Ovary (tissue), 9 donors: Measurements from ENCODE around the gene MAPKAP1. TPM values are rescaled to one million over a fixed set of nuclear protein-coding genes. Genes with fewer than 3 reads are reported as not detected.

ENCODE experiments used
- DNase-seq, 5 donors: peaks; one replicate each; pipeline ENCODE4 v3.0.0-alpha.2; 2019 to 2020
- H3K27ac ChIP-seq, 2 donors: fragments of 200-600 bp; one replicate each; pipeline versions ENCODE4 v1.5.1 to v1.8.0; 2019 to 2022
- H3K27me3 ChIP-seq: fragments of 200-600 bp; one replicate; pipeline ENCODE4 v1.8.0; 2022
- H3K36me3 ChIP-seq: fragments of 200-600 bp; sonication (generic); one replicate; pipeline ENCODE4 v1.5.1; 2019
- H3K4me1 ChIP-seq: one replicate; pipeline ENCODE4 v1.8.1; 2013; ENCODE audit warnings: mild to moderate bottlenecking, moderate library complexity; ENCODE audit not compliant: insufficient read depth
- H3K4me3 ChIP-seq: fragments of 200-600 bp; sonication (generic); one replicate; pipeline ENCODE4 v1.5.1; 2017
- H3K9me3 ChIP-seq, 2 donors: fragments of 200-600 bp in 1 of 2; sonication (generic) in 1 of 2; one replicate each; pipeline versions ENCODE4 v1.5.1 to v1.8.1; 2013 to 2019; ENCODE audit warnings: mild to moderate bottlenecking in 1 of 2, moderate library complexity in 1 of 2
- EP300 ChIP-seq: sonication (generic); formaldehyde crosslinking; IDR thresholded peaks from one replicate; pipeline ENCODE4 v1.6.1; 2017; ENCODE audit warnings: antibody characterized with exemption
- POLR2A ChIP-seq: fragments of 450-650 bp; IDR thresholded peaks from one replicate; pipeline ENCODE4 v1.6.1; 2017; ENCODE audit warnings: antibody characterized with exemption, mild to moderate bottlenecking, moderate library complexity
- WGBS, 3 donors: extraction: QIAGEN DNeasy Blood & Tissue Kit in 1 of 3; methylation state at CpG; one replicate each; pipeline versions ENCODE4 v1.1.5 to v1.1.7; 2013 to 2017; 5-methylcytosine and 5-hydroxymethylcytosine counted together
- intact Hi-C, 4 donors: fragments of 100-400 bp; cut with DNase I; formaldehyde crosslinking; loops; one replicate each; pipeline versions ENCODE4 v1.11.0 to v1.15.1; 2022 to 2023
- polyA plus RNA-seq, 2 donors: library from polyadenylated mRNA; stranded (reverse); fragments of 200-250 nt in 1 of 2; fragments of 350-450 nt in 1 of 2; fragmentation: Illumina TruSeq in 1 of 2; extraction: RNeasy Lipid Tissue Mini Kit (QIAGEN cat#74804) in 1 of 2; gene quantifications; one replicate each; pipeline ENCODE4 v1.2.3, GENCODE V29; 2013 to 2014
- total RNA-seq, 7 donors: library from RNA; depleted of rRNA in 2 of 7; stranded (reverse); fragments of >200 nt in 2 of 7; fragmentation: NEBNext Ultra II Directional in 3 of 7; extraction: Animal tissue kit (Norgen Biotek cat#: 25700) in 3 of 7; gene quantifications; one replicate each; pipeline versions ENCODE4 v1.1.0 to v1.2.4, GENCODE V29; 2016 to 2023
- TF ChIP-seq, protein P1 (sequence below), 3 donors: fragments of 450-650 bp in 2 of 3; fragments of 200-600 bp in 1 of 3; IDR thresholded peaks; one replicate each; pipeline versions ENCODE4 v1.5.1 to v1.8.0; 2016 to 2022; ENCODE audit warnings: antibody characterized with exemption in 3 of 3, mild to moderate bottlenecking in 1 of 3
- donor health status: DM: no; HTN: no; CAD: no; lungs with moderate emphysema.
- donor health status: DM: no; HTN: no; CAD: no.
- donor health status: Bipolar disorder and iron deficiency.
- donor health status: DM: yes; HTN: yes; CAD: no.
- donor health status: DM: no; HTN: no; CAD: no.
- donor health status: DM: yes; HTN: yes; CAD: no.

Gene MAPKAP1
- total and polyA plus RNA-seq, 9 donors, result 43.3 to 86.5 (median 50.2) TPM

DNA sequence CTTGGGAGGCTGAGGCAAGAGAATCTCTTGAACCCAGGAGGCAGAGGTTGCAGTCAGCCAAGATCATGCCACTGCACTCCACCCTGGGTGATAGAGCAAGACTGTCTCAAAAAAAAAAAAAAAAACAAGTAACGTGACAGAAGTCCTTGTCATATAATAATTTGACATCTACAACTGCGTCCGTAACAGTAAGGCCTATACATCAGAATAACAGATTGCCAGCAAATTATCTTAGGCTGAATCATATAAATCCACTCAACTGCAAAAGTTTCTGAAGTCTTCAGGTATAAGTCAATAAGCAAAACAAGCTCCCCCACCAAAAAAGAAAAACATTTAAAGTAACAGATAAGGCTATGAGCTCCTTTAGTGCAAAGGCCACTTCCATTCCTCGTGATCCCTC lies 3.3 kb downstream of the MAPKAP1 start:
- Histone ChIP-seq H3K36me3 (no peaks in the 10 kb centered on the region), H3K4me1 (peaks cover 6% of the 10 kb centered on the region), H3K9me3 (no peaks in the 10 kb centered on the region), H3K4me3 (no peak overlapping the region), H3K27me3 (no peaks in the 10 kb centered on the region), H3K27ac (no peak overlapping the region)
- TF ChIP-seq POLR2A, result no peak
- TF ChIP-seq, protein P1, sequence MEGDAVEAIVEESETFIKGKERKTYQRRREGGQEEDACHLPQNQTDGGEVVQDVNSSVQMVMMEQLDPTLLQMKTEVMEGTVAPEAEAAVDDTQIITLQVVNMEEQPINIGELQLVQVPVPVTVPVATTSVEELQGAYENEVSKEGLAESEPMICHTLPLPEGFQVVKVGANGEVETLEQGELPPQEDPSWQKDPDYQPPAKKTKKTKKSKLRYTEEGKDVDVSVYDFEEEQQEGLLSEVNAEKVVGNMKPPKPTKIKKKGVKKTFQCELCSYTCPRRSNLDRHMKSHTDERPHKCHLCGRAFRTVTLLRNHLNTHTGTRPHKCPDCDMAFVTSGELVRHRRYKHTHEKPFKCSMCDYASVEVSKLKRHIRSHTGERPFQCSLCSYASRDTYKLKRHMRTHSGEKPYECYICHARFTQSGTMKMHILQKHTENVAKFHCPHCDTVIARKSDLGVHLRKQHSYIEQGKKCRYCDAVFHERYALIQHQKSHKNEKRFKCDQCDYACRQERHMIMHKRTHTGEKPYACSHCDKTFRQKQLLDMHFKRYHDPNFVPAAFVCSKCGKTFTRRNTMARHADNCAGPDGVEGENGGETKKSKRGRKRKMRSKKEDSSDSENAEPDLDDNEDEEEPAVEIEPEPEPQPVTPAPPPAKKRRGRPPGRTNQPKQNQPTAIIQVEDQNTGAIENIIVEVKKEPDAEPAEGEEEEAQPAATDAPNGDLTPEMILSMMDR (IDR thresholded peaks at IDR 0.05), result no peak
- no peak for DNase-seq
- WGBS, 3 donors, result 84 to 89% (median 88%) methylated on average over 4 of the region's 4 CpGs
- intact Hi-C loops, result no loop called here

DNA sequence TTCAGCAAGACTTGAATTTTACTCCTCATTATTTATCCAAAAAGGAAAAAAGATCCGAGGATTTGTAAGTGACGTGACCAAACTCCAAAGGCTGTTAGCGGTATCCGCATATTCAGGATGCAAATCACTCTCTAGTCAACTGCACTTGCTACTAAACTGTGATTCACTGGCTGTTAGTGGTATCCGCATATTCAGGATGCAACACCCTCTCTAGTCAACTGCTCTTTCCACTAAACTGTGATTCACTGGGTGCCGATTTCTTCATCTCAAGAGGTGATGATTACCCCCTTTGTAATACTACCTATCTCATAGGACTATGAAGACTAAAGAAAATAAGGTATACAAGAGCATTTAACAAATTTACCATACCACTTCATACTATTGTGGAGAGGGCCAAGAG lies 5.7 kb downstream of the MAPKAP1 start:
- H3K27me3 ChIP-seq, result no peaks in the 10 kb centered on the region
- H3K27ac ChIP-seq, result no peak overlapping the region
- H3K4me1 ChIP-seq, result peaks cover 6% of the 10 kb centered on the region
- no peak for DNase-seq
- no peak overlapping the region for H3K4me3 ChIP-seq
- intact Hi-C loops, result no loop called here
- 93 to 96% (median 93%) methylated on average over 6 of the region's 6 CpGs for WGBS, 3 donors
- TF ChIP-seq POLR2A (no peak), EP300 (no peak)
- TF ChIP-seq, protein P1 (IDR thresholded peaks at IDR 0.05), result no peak
- no peaks in the 10 kb centered on the region for H3K36me3 ChIP-seq
- H3K9me3 ChIP-seq, result no peaks in the 10 kb centered on the region

DNA sequence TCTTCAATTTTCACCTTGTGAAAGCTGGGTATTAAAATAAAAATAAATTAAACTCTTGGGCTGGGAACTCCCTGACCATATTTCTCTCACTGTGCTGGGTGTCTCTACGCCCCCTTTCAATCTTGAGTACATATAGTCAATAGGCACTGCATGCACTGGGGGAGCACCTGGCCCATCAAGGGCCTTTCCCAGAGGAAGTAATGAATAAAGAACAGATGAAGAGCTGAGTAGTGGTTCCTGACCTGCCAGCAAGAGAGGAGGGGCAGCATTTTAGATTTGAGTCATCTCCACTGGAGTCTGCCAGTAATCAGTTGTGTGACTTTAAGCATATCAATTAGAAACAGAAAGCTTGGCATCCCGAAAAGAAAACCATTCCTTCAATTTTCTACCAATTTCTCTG lies 6.2 kb downstream of the MAPKAP1 start:
- no peak for TF ChIP-seq EP300
- TF ChIP-seq, protein P1 (IDR thresholded peaks at IDR 0.05), result no peak
- Histone ChIP-seq H3K27me3 (no peaks in the 10 kb centered on the region), H3K9me3 (no peaks in the 10 kb centered on the region), H3K27ac (no peak overlapping the region), H3K4me3 (no peak overlapping the region), H3K36me3 (no peaks in the 10 kb centered on the region), H3K4me1 (peaks cover under 1% of the 10 kb centered on the region)
- DNase-seq, result no peak
- intact Hi-C loops, result no loop called here
- 83 to 89% (median 87%) methylated on average over 2 of the region's 2 CpGs for whole genome bisulfite sequencing, 3 donors

DNA sequence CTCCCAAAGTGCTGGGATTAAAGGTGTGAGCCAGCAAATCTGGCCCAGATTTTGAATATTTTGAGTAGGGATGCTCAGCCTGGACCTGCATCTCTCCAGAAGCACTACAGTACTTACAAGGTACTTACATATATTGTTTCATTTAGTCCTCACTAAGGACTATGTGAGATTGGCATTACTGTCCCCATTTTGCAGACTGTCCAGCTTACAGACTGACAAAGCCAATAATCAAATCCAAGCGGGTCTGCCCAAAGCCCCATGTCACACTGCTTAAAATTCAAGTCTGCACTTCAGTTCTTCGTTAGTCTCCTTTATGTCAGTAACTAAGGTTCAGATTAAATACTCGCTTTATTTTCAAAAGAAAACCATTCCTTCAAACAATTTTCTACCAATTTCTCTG lies 7.1 kb downstream of the MAPKAP1 start:
- no peak for TF ChIP-seq EP300
- TF ChIP-seq, protein P1 (IDR thresholded peaks at IDR 0.05), result no peak
- TF ChIP-seq POLR2A, result no peak
- H3K4me3 ChIP-seq, result no peak overlapping the region
- peaks cover 1% of the 10 kb centered on the region for H3K4me1 ChIP-seq
- DNase-seq, result no peak
- no peaks in the 10 kb centered on the region for H3K36me3 ChIP-seq
- H3K27ac ChIP-seq, result no peak overlapping the region
- 96 to 99% (median 99%) methylated on average over 3 of the region's 3 CpGs for WGBS, 3 donors
- no peaks in the 10 kb centered on the region for H3K9me3 ChIP-seq
- intact Hi-C loops, result no loop called here
- no peaks in the 10 kb centered on the region for H3K27me3 ChIP-seq
